Right lobe of liver (tissue), 4 donors: Measurements from ENCODE around the gene KLK7.

Experiments used
- CTCF ChIP-seq, 4 donors: fragments of 200-600 bp in 3 of 4; fragments of 450-650 bp in 1 of 4; IDR thresholded peaks; one replicate each; pipeline versions ENCODE4 v1.5.1 to v1.8.0; 2016 to 2022; ENCODE audit warnings: antibody characterized with exemption in 4 of 4, mild to moderate bottlenecking in 2 of 4
- POLR2A ChIP-seq: fragments of 450-650 bp; IDR thresholded peaks from one replicate; pipeline ENCODE4 v1.6.1; 2017; ENCODE audit warnings: antibody characterized with exemption, mild to moderate bottlenecking
- donor health status: DM: no; HTN: no; CAD: no.
- donor health status: DM: no; HTN: no; CAD: no.
- donor health status: DM: no; HTN: yes; CAD: no.

GRCh38 chr19:51014242-51014641, 30.5 kb upstream of the KLK7 start:
- TF ChIP-seq POLR2A: no peak
- TF ChIP-seq CTCF (IDR thresholded peaks at IDR 0.05): no peak
